Muscle of leg (tissue), 11 donors: ENCODE results near the gene PTGFR. TPM values are rescaled to one million over a fixed set of nuclear protein-coding genes. Genes with fewer than 3 reads are reported as not detected.
A peak's percentile ranks its signal among the peaks of the same experiment; 100 is the strongest.

Experiments
- DNase-seq: peaks from one replicate; pipeline ENCODE4 v3.0.0; 2013
- H3K27ac ChIP-seq: one replicate; pipeline ENCODE4 v1.5.1; 2013; ENCODE audit warnings: mild to moderate bottlenecking, low read length, control low read depth
- H3K27me3 ChIP-seq: one replicate; pipeline ENCODE4 v1.6.1; 2013; ENCODE audit warnings: low read length; ENCODE audit not compliant: control insufficient read depth, insufficient read depth
- H3K36me3 ChIP-seq: one replicate; pipeline ENCODE4 v1.6.1; 2013; ENCODE audit warnings: low read length; ENCODE audit not compliant: control insufficient read depth, insufficient read depth
- H3K4me1 ChIP-seq: one replicate; pipeline ENCODE4 v1.6.1; 2013; ENCODE audit warnings: low read length; ENCODE audit not compliant: control insufficient read depth, insufficient read depth
- H3K4me3 ChIP-seq: one replicate; pipeline ENCODE4 v1.5.1; 2013; ENCODE audit warnings: low read length, control low read depth
- H3K9me3 ChIP-seq: replicated peaks from 2 replicates; pipeline ENCODE4 v1.6.1; 2013; ENCODE audit warnings: low read depth, low read length; ENCODE audit not compliant: control insufficient read depth
- WGBS: methylation state at CpG from one replicate; pipeline ENCODE4 v1.1.5; 2013; ENCODE audit warnings: missing lambda C conversion rate; ENCODE audit not compliant: insufficient coverage; 5-methylcytosine and 5-hydroxymethylcytosine counted together
- polyA plus RNA-seq, 8 donors: library from polyadenylated mRNA; unstranded; fragments of 120-200 nt; gene quantifications; one replicate each; pipeline versions ENCODE4 v1.2.1 to v1.2.3, GENCODE V29; 2013; ENCODE audit warnings: inconsistent platforms in 1 of 8, low replicate concordance in 1 of 8; ENCODE audit not compliant: insufficient read length in 8 of 8, insufficient read depth in 1 of 8
- total RNA-seq: library from RNA; stranded (reverse); fragments of 120-200 nt; gene quantifications from one replicate; pipeline ENCODE4 v1.2.4, GENCODE V29; 2013

Gene PTGFR
- total and polyA plus RNA-seq, 9 donors, result 16.1 to 53.1 (median 23.4) TPM

GRCh38 chr1:78540048-78540447, 49.3 kb downstream of the PTGFR start:
- no peak overlapping the region for H3K27ac ChIP-seq
- H3K9me3 ChIP-seq, result no peaks in the 10 kb centered on the region
- H3K27me3 ChIP-seq, result no peaks in the 10 kb centered on the region
- H3K4me3 ChIP-seq, result no peak overlapping the region
- peak; percentile 31 for DNase-seq
- no peaks in the 10 kb centered on the region for H3K4me1 ChIP-seq
- no peaks in the 10 kb centered on the region for H3K36me3 ChIP-seq
- WGBS, result no CpG with 5 or more reads among the region's 2 CpGs

DNA sequence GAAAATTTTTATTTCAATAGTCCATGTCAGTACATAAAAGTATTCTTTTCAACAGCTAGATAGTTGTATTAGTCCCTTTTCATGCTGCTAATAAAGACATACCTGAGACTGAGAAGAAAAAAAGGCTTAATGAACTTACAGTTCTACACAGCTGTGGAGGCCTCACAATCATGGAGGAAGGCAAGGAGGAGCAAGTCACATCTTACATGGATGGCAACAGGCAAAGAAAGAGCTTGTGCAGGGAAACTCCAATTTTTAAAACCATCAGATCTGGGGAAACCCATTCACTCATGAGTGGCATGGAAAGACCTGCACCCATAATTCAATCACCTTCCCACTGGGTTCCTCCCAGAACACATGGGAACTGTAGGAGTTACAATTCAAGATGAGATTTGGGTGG, 50.7 kb downstream of the PTGFR start:
- DNase-seq, result no peak
- no peaks in the 10 kb centered on the region for H3K36me3 ChIP-seq

DNA sequence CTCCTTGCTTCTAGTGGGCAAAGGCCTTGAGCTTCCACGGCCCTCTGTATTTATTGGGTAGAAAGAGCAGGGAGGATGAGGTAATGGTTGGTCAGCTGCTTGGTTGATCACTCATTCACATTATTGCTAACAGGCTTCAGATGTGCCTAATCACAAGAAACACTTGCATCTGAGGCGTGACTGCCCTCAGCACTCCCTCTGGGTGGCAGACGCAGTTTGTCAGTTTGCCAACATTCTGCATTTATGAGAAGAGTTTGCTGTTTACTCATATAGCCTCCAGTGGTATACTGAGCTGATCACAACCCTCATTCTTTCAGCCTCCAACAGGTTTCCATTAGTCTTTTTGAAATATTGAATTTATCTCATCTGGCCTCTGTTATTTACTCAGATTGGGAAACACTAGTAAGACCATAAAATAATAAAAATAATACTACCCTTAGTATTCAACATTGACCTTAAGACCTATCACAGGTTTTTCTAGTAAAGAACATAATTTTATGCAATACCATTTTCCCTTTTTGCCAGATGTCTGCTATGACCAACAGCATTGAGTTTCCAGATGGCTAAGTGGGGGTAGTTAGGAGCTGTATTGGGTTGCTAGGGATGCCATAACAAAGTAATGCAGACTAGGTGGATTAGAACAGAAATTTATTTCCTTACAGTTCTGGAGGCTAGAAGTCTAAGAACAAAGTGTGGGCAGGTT, 53.3 kb downstream of the PTGFR start:
- no peaks in the 10 kb centered on the region for H3K36me3 ChIP-seq
- no peaks in the 10 kb centered on the region for H3K4me1 ChIP-seq
- 50% methylated on average over 2 of the region's 3 CpGs for WGBS
- H3K9me3 ChIP-seq, result no peaks in the 10 kb centered on the region
- no peak overlapping the region for H3K27ac ChIP-seq
- no peak for DNase-seq
- H3K4me3 ChIP-seq, result no peak overlapping the region
- H3K27me3 ChIP-seq, result no peaks in the 10 kb centered on the region

More for the DNA sequence above, 50.7 kb downstream of the PTGFR start:
- Histone ChIP-seq H3K27ac (no peak overlapping the region), H3K9me3 (no peaks in the 10 kb centered on the region), H3K4me3 (no peak overlapping the region), H3K4me1 (no peaks in the 10 kb centered on the region), H3K27me3 (no peaks in the 10 kb centered on the region)

DNA sequence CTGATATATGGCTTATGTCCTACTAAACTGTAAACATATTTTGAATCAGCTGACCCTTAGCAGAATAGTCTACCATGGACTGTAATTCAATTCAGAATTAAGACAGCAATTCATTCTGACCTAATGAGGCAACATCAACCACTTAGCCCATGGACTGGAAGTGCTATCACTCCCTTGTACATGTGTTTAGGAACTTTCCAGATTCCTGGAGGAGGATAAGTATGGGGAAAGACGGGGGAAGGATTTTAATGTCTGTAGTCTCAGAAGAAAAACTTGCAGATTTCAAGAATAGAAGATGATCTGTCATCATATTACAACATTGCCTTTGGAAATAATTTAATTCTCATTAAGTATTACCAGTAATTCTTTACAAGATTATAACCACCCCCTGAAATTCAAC, 56.3 kb downstream of the PTGFR start:
- Histone ChIP-seq H3K9me3 (no peaks in the 10 kb centered on the region), H3K27ac (no peak overlapping the region), H3K4me1 (no peaks in the 10 kb centered on the region), H3K4me3 (no peak overlapping the region), H3K27me3 (no peaks in the 10 kb centered on the region), H3K36me3 (no peaks in the 10 kb centered on the region)
- WGBS, result no CpG with 5 or more reads among the region's 1 CpG
- no peak for DNase-seq

GRCh38 chr1:78549331-78549730, 58.6 kb downstream of the PTGFR start:
- no CpG with 5 or more reads among the region's 3 CpGs for WGBS
- Histone ChIP-seq H3K4me3 (no peak overlapping the region), H3K36me3 (no peaks in the 10 kb centered on the region), H3K27ac (no peak overlapping the region), H3K9me3 (peaks cover 11% of the 10 kb centered on the region), H3K27me3 (no peaks in the 10 kb centered on the region), H3K4me1 (no peaks in the 10 kb centered on the region)
- DNase-seq, result no peak

DNA sequence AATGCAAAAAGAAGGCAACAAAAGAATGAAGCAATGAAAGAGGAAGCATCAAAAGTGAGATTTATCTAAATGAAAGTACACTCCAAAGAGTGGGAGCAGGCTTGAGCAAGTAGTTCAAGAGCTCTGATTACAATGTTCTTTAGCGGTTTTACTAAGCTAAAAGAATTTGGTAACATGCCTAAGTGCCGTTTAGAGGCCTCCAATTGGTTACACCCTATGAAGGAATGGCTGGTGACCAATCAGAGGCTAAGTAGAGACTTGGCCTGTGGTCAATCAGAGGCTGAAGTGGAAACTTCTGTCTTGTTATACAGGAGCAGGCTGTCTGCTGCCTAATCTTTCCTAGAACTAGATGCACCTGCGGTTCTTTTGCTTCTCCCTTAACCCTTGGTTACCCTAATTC, 59.1 kb downstream of the PTGFR start:
- H3K9me3 ChIP-seq, result peaks cover 11% of the 10 kb centered on the region
- DNase-seq, result no peak
- H3K27me3 ChIP-seq, result no peaks in the 10 kb centered on the region
- no peak overlapping the region for H3K27ac ChIP-seq
- H3K36me3 ChIP-seq, result no peaks in the 10 kb centered on the region
- H3K4me1 ChIP-seq, result no peaks in the 10 kb centered on the region
- H3K4me3 ChIP-seq, result no peak overlapping the region
- WGBS, result 60% methylated on average over 1 of the region's 3 CpGs

DNA sequence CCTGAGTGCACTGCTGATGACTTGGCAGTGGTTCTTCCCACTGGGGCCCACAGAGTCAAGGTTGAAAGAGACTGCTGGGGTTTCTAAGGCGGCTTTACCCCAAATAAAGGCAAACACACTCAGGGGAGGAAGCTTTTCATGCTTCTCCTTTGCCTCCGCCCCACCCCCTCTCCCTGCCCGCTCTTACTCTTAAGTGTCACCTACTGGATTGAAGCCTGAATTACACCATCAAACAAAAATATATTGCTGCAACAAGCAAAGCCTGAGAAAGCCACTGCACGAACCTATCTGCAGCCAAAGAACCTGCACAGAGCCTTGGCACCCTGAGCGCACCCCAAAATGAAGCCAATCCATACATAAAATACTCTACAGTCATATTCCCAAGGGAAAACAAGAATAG, 63.1 kb downstream of the PTGFR start:
- H3K4me1 ChIP-seq, result no peaks in the 10 kb centered on the region
- H3K36me3 ChIP-seq, result no peaks in the 10 kb centered on the region
- no peak overlapping the region for H3K27ac ChIP-seq
- no peaks in the 10 kb centered on the region for H3K27me3 ChIP-seq
- H3K9me3 ChIP-seq, result peaks cover 13% of the 10 kb centered on the region
- H3K4me3 ChIP-seq, result no peak overlapping the region
- 70% methylated on average over 3 of the region's 5 CpGs for whole genome bisulfite sequencing
- no peak for DNase-seq

DNA sequence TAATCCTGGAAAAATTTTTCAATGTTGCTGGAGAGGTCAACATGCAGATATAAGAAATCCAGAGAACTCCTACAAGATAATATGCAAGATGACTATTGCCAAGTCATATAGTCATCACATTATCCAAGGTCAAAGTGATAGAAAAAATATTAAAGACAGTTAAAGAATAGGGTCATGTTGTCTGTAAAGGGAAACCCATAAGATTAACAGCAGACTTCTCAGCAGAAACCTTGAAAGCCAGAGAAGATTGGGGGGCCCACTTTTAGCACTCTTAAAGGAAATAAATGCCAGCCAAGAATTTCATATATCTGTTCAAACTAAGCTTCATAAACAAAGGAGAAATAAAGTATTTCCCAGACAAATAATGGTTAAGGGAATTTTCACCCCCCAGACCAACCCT, 64.1 kb downstream of the PTGFR start:
- Histone ChIP-seq H3K4me1 (no peaks in the 10 kb centered on the region), H3K27ac (no peak overlapping the region), H3K9me3 (peaks cover 13% of the 10 kb centered on the region)

DNA sequence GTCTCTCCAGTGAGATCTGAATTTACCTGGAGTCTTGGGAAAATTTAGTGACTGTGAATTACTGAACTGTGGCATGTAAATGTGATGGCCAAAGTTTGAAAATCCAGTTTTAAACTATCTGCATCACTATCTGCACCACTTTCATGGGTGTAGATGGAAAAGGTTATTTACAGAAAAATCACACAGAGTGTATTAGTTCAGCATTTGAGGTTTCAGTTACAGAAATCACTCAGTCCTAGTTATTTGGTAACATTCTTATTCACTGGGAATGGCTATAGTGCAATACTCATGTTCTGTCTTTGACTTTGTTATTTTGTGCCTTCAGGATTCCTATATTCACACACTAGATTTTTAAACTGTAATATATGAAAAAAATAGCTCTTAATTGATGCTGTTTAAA, 68.9 kb downstream of the PTGFR start:
- no peaks in the 10 kb centered on the region for H3K4me1 ChIP-seq

More for the DNA sequence above, 64.1 kb downstream of the PTGFR start:
- H3K27me3 ChIP-seq, result no peaks in the 10 kb centered on the region
- no peaks in the 10 kb centered on the region for H3K36me3 ChIP-seq
- DNase-seq, result no peak
- H3K4me3 ChIP-seq, result no peak overlapping the region

GRCh38 chr1:78560811-78561210, 70.0 kb downstream of the PTGFR start:
- H3K4me3 ChIP-seq, result no peak overlapping the region
- no peaks in the 10 kb centered on the region for H3K4me1 ChIP-seq
- no peaks in the 10 kb centered on the region for H3K9me3 ChIP-seq
- H3K27ac ChIP-seq, result no peak overlapping the region
- DNase-seq, result no peak
- whole genome bisulfite sequencing, result no CpG with 5 or more reads among the region's 1 CpG
- no peaks in the 10 kb centered on the region for H3K36me3 ChIP-seq
- no peaks in the 10 kb centered on the region for H3K27me3 ChIP-seq

More for the DNA sequence above, 68.9 kb downstream of the PTGFR start:
- Histone ChIP-seq H3K27me3 (no peaks in the 10 kb centered on the region), H3K9me3 (peaks cover 2% of the 10 kb centered on the region), H3K4me3 (no peak overlapping the region), H3K36me3 (no peaks in the 10 kb centered on the region), H3K27ac (no peak overlapping the region)
- no peak for DNase-seq

GRCh38 chr1:78561856-78562255, 71.1 kb downstream of the PTGFR start:
- Histone ChIP-seq H3K36me3 (no peaks in the 10 kb centered on the region), H3K9me3 (no peaks in the 10 kb centered on the region), H3K4me1 (no peaks in the 10 kb centered on the region), H3K27ac (no peak overlapping the region), H3K27me3 (no peaks in the 10 kb centered on the region), H3K4me3 (no peak overlapping the region)
- no peak for DNase-seq
- no CpG with 5 or more reads among the region's 2 CpGs for WGBS
